ENCODE results near the gene TNP2. TPM values are rescaled to one million over a fixed set of nuclear protein-coding genes. Genes with fewer than 3 reads are reported as not detected.

The TNP2 gene
- total RNA-seq, 1 donor from 2014 or later, result not detected

- TF ChIP-seq CTCF (IDR thresholded peaks at IDR 0.05; ENCODE audit: unreplicated experiment), result no peak
- H3K4me3 Mint-ChIP-seq (ENCODE audit: unreplicated experiment), result no peak overlapping the region
- no peak for DNase-seq (ENCODE audit: low spot score)
- no peaks in the 10 kb centered on the region for H3K36me3 Mint-ChIP-seq (ENCODE audit: low read depth, unreplicated experiment)
- H3K27ac Mint-ChIP-seq (ENCODE audit: unreplicated experiment), result no peak overlapping the region
- peaks cover 11% of the 10 kb centered on the region for H3K27me3 Mint-ChIP-seq (ENCODE audit: unreplicated experiment)
- H3K9me3 Mint-ChIP-seq (ENCODE audit: unreplicated experiment), result no peaks in the 10 kb centered on the region
- peaks cover 4% of the 10 kb centered on the region for H3K4me1 Mint-ChIP-seq (ENCODE audit: unreplicated experiment)
Measured at GRCh38 chr16:11258553-11259492, 10.3 kb downstream of the TNP2 start.

- Mint-ChIP-seq H3K4me3 (ENCODE audit: unreplicated experiment) (peak overlapping the region; percentile 88), H3K4me1 (ENCODE audit: unreplicated experiment) (peaks cover 4% of the 10 kb centered on the region), H3K9me3 (ENCODE audit: unreplicated experiment) (no peaks in the 10 kb centered on the region), H3K36me3 (ENCODE audit: low read depth, unreplicated experiment) (no peaks in the 10 kb centered on the region), H3K27me3 (ENCODE audit: unreplicated experiment) (peaks cover 11% of the 10 kb centered on the region), H3K27ac (ENCODE audit: unreplicated experiment) (no peak overlapping the region)
- peak; percentile 41 for TF ChIP-seq CTCF (IDR thresholded peaks at IDR 0.05; ENCODE audit: unreplicated experiment)
- DNase-seq (ENCODE audit: low spot score), result peak; percentile 72
Measured at GRCh38 chr16:11257131-11257938, 11.8 kb downstream of the TNP2 start.

- Mint-ChIP-seq H3K9me3 (ENCODE audit: unreplicated experiment) (no peaks in the 10 kb centered on the region), H3K36me3 (ENCODE audit: low read depth, unreplicated experiment) (no peaks in the 10 kb centered on the region), H3K4me3 (ENCODE audit: unreplicated experiment) (peak overlapping the region; percentile 89), H3K27me3 (ENCODE audit: unreplicated experiment) (peaks cover 11% of the 10 kb centered on the region), H3K27ac (ENCODE audit: unreplicated experiment) (no peak overlapping the region), H3K4me1 (ENCODE audit: unreplicated experiment) (peaks cover 4% of the 10 kb centered on the region)
- DNase-seq (ENCODE audit: low spot score), result peak; percentile 56
- no peak for TF ChIP-seq CTCF (IDR thresholded peaks at IDR 0.05; ENCODE audit: unreplicated experiment)
Measured at GRCh38 chr16:11256661-11257130, 12.4 kb downstream of the TNP2 start.

GRCh38 chr16:11255737-11256660 lies 13.1 kb downstream of the TNP2 start, which contains the start of gene SOCS1:
TSS of gene SOCS1 (minus strand) at chr16:11256204. CDS start at chr16:11255478, 726 bp downstream.
- Mint-ChIP-seq H3K9me3 (ENCODE audit: unreplicated experiment) (no peaks in the 10 kb centered on the region), H3K36me3 (ENCODE audit: low read depth, unreplicated experiment) (no peaks in the 10 kb centered on the region), H3K27ac (ENCODE audit: unreplicated experiment) (peak within 1 kb of the TSS; percentile 42), H3K4me3 (ENCODE audit: unreplicated experiment) (peak within 1 kb of the TSS; percentile 89), H3K27me3 (ENCODE audit: unreplicated experiment) (peaks cover 11% of the 10 kb centered on the region), H3K4me1 (ENCODE audit: unreplicated experiment) (peaks cover 4% of the 10 kb centered on the region)
- TF ChIP-seq CTCF (IDR thresholded peaks at IDR 0.05; ENCODE audit: unreplicated experiment), result peak; percentile 99
- DNase-seq (ENCODE audit: low spot score), result peak; percentile 94
